Colonic mucosa (tissue), 4 donors: ENCODE results near the gene TTLL6. TPM values are rescaled to one million over a fixed set of nuclear protein-coding genes. Genes with fewer than 3 reads are reported as not detected.

ENCODE experiments used
- DNase-seq: peaks from one replicate; pipeline ENCODE4 v3.0.0-alpha.2; 2020
- H3K27ac ChIP-seq: fragments of 200-600 bp; one replicate; pipeline ENCODE4 v1.8.0; 2021
- H3K27me3 ChIP-seq: fragments of 200-600 bp; one replicate; pipeline ENCODE4 v1.8.0; 2021
- H3K36me3 ChIP-seq: fragments of 200-600 bp; one replicate; pipeline ENCODE4 v1.8.0; 2021
- H3K4me1 ChIP-seq: fragments of 200-600 bp; one replicate; pipeline ENCODE4 v1.8.0; 2021; ENCODE audit warnings: mild to moderate bottlenecking
- H3K4me3 ChIP-seq: fragments of 200-600 bp; one replicate; pipeline ENCODE4 v1.8.0; 2021
- H3K9ac ChIP-seq, 2 donors: one replicate each; pipeline ENCODE4 v1.7.0; 2013; ENCODE audit warnings: control low read depth in 2 of 2, low read depth in 2 of 2, low read length in 2 of 2
- H3K9me3 ChIP-seq: fragments of 200-600 bp; one replicate; pipeline ENCODE4 v1.8.0; 2021
- CTCF ChIP-seq: fragments of 200-600 bp; IDR thresholded peaks from one replicate; pipeline ENCODE4 v1.8.0; 2022; ENCODE audit warnings: antibody characterized with exemption, mild to moderate bottlenecking
- intact Hi-C: fragments of 100-400 bp; cut with DNase I; formaldehyde crosslinking; loops from one replicate; pipeline ENCODE4 v1.14.1; 2022
- total RNA-seq, 2 donors: library from RNA; stranded (reverse); fragmentation: NEBNext Ultra II Directional in 1 of 2; extraction: Animal tissue kit (Norgen Biotek cat#: 25700) in 1 of 2; gene quantifications; one replicate each; pipeline ENCODE4 v1.2.1, GENCODE V29; 2021
- donor health status: healthy.
- donor health status: DM: no; HTN: no; CAD: no.
- donor health status: DM: no; HTN: no; CAD: no.

Gene TTLL6
- total RNA-seq, 2 donors from 2014 or later, result 8.2 to 18.7 TPM

GRCh38 chr17:48749621-48750553, 67.1 kb downstream of the TTLL6 start:
- DNase-seq, result no peak
- Histone ChIP-seq H3K9ac (no peak overlapping the region), H3K27ac (no peak overlapping the region), H3K36me3 (no peaks in the 10 kb centered on the region), H3K4me1 (no peaks in the 10 kb centered on the region), H3K9me3 (no peaks in the 10 kb centered on the region), H3K4me3 (no peak overlapping the region), H3K27me3 (peaks cover 67% of the 10 kb centered on the region)
- TF ChIP-seq CTCF, result no peak
- intact Hi-C loops, result no loop called here

- H3K4me3 ChIP-seq, result no peak overlapping the region
- no peak for DNase-seq
- intact Hi-C loops, result no loop called here
- TF ChIP-seq CTCF, result no peak
- H3K9ac ChIP-seq, result no peak overlapping the region
- H3K27me3 ChIP-seq, result peaks cover 57% of the 10 kb centered on the region
- H3K4me1 ChIP-seq, result no peaks in the 10 kb centered on the region
- H3K9me3 ChIP-seq, result no peaks in the 10 kb centered on the region
- no peaks in the 10 kb centered on the region for H3K36me3 ChIP-seq
- H3K27ac ChIP-seq, result no peak overlapping the region
These were observed 68.1 kb downstream of the TTLL6 start for GRCh38 chr17:48748718-48749566.

GRCh38 chr17:48747445-48748363, 69.3 kb downstream of the TTLL6 start:
- TF ChIP-seq CTCF, result no peak
- no peaks in the 10 kb centered on the region for H3K4me1 ChIP-seq
- H3K9me3 ChIP-seq, result no peaks in the 10 kb centered on the region
- peaks cover 48% of the 10 kb centered on the region for H3K27me3 ChIP-seq
- no peak overlapping the region for H3K9ac ChIP-seq
- no peak for DNase-seq
- H3K27ac ChIP-seq, result no peak overlapping the region
- H3K4me3 ChIP-seq, result no peak overlapping the region
- intact Hi-C loops, result no loop called here
- H3K36me3 ChIP-seq, result no peaks in the 10 kb centered on the region

DNA sequence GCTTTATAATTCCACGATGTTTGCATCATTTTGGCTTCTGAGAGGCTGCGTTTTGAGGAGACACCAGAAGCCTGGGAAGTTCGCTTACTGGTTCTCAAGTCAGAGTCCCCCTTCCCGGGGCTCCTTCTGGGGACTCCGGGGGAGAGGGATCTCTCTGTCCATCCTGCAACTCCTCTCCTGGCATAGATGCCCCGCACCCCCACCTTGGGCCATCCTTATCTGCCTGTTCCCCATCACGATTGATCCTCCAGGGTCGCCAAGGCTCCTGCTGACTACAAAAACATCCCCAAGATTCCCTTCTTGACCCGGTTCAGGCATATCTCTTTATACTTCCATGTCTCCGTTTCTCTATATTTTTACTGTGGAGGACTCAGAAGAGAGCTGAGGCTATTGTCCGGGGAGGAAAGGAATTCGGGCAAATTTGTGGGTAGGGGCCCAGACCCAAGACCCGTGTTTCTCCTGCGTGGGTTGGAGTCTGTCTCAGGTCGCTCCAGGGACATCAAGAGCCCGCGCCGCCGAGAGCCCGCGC, 70.0 kb downstream of the TTLL6 start:
- intact Hi-C loops, result no loop called here
- Histone ChIP-seq H3K27ac (no peak overlapping the region), H3K9ac (no peak overlapping the region), H3K27me3 (peaks cover 50% of the 10 kb centered on the region), H3K4me3 (no peak overlapping the region), H3K4me1 (no peaks in the 10 kb centered on the region), H3K9me3 (no peaks in the 10 kb centered on the region), H3K36me3 (no peaks in the 10 kb centered on the region)
- DNase-seq, result no peak
- no peak for TF ChIP-seq CTCF
